Transverse colon (tissue), 4 donors: ENCODE data around the gene MYOCD. TPM values are rescaled to one million over a fixed set of nuclear protein-coding genes. Genes with fewer than 3 reads are reported as not detected.

ENCODE experiments used
- DNase-seq: peaks from one replicate; pipeline ENCODE4 v3.0.0-alpha.2; 2019
- H3K27ac ChIP-seq, 4 donors: fragments of 200-600 bp; sonication (generic); 2 replicates each; pipeline ENCODE4 v1.5.1; 2016 to 2018; ENCODE audit warnings: inconsistent platforms in 4 of 4
- H3K27me3 ChIP-seq: fragments of 200-600 bp; sonication (generic); 2 replicates; pipeline ENCODE4 v1.5.1; 2017; ENCODE audit warnings: inconsistent platforms
- H3K36me3 ChIP-seq, 4 donors: fragments of 200-600 bp; sonication (generic); 2 replicates each; pipeline ENCODE4 v1.5.1; 2017 to 2019; ENCODE audit warnings: inconsistent platforms in 4 of 4
- H3K4me1 ChIP-seq, 4 donors: fragments of 200-600 bp; sonication (generic); 2 replicates each; pipeline ENCODE4 v1.5.1; 2017 to 2020; ENCODE audit warnings: inconsistent platforms in 4 of 4
- H3K4me3 ChIP-seq, 4 donors: fragments of 200-600 bp; sonication (generic); 1 replicate in 1 of 4; 2 replicates in 3 of 4; pipeline versions ENCODE4 v1.5.1 to v1.6.1; 2017 to 2019; ENCODE audit warnings: inconsistent platforms in 4 of 4
- H3K9me3 ChIP-seq, 2 donors: fragments of 200-600 bp; sonication (generic); 2 replicates each; pipeline ENCODE4 v1.5.1; 2017 to 2019; ENCODE audit warnings: inconsistent platforms in 2 of 2
- EP300 ChIP-seq: sonication (generic); formaldehyde crosslinking; IDR thresholded peaks from one replicate; pipeline ENCODE4 v1.6.1; 2017; ENCODE audit warnings: antibody characterized with exemption, low read depth
- POLR2A ChIP-seq: fragments of 450-650 bp; IDR thresholded peaks from one replicate; pipeline ENCODE4 v1.6.1; 2016; ENCODE audit warnings: antibody characterized with exemption, mild to moderate bottlenecking, moderate library complexity
- POLR2AphosphoS5 ChIP-seq, 3 donors: sonication (generic); formaldehyde crosslinking; IDR thresholded peaks; one replicate each; pipeline ENCODE4 v1.6.1; 2016; ENCODE audit warnings: antibody characterized with exemption in 3 of 3
- WGBS, 2 donors: methylation state at CpG; one replicate each; pipeline ENCODE4 v1.1.5; 2018; ENCODE audit warnings: low coverage in 1 of 2; 5-methylcytosine and 5-hydroxymethylcytosine counted together
- in situ Hi-C, 4 donors: fragments of 200-750 bp; cut with MboI; loops; one replicate each; pipeline versions ENCODE4 v1.15.0 to v1.15.1; 2017; ENCODE audit warnings: low sequenced_read_pairs in 3 of 4, low pct_ligation_motif_present in 1 of 4, low pct_unique_long_range_greater_than_20kb in 1 of 4
- intact Hi-C: fragments of 100-400 bp; cut with DNase I; formaldehyde crosslinking; loops from one replicate; pipeline ENCODE4 v1.15.1; 2023; ENCODE audit warnings: low total_unique reads
- total RNA-seq, 4 donors: library from RNA; depleted of rRNA; stranded (reverse); fragments of >200 nt; gene quantifications; one replicate each; pipeline ENCODE4 v1.1.0, GENCODE V29; 2016
- TF ChIP-seq, protein P1 (sequence below), 5 experiments: fragments of 200-600 bp in 3 of 5; fragments of 450-650 bp in 2 of 5; sonication (generic) in 3 of 5; IDR thresholded peaks; 1 replicate in 2 of 5; 2 replicates in 3 of 5; pipeline ENCODE4 v1.5.1; 2016 to 2017; ENCODE audit warnings: antibody characterized with exemption in 5 of 5, inconsistent platforms in 3 of 5, mild to moderate bottlenecking in 2 of 5, moderate library complexity in 1 of 5

MYOCD gene
- total RNA-seq, 4 donors from 2014 or later: 15.9 to 59.1 (median 35.0) TPM

DNA sequence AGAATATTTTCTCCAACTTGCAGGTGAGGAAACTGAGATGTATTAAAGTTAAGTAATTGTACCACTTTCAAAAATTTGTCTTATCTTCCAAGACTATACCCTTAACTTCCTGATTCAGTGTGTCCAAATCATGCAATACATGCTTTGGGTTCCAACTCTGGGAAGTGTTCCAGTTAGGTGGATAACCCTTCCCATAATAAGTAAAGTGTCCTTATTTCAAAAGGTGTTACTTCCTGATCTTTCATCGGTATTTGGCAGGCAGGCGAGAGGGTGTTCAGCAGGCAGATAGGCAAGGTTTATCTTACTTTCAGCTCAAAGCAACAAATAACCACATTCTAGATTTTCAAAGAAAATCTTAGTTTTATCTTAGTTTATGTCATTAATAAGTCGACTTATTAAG is 77.4 kb downstream of the MYOCD start:
- H3K27ac ChIP-seq: peak overlapping the region in 1 of 4 donors; percentile 3
- DNase-seq: no peak
- in situ Hi-C loops: loop anchor here in 1 of 4 donors (25.0 kb wide), 1 partner anchor 556 kb away; no protein-coding TSS in a partner anchor

DNA sequence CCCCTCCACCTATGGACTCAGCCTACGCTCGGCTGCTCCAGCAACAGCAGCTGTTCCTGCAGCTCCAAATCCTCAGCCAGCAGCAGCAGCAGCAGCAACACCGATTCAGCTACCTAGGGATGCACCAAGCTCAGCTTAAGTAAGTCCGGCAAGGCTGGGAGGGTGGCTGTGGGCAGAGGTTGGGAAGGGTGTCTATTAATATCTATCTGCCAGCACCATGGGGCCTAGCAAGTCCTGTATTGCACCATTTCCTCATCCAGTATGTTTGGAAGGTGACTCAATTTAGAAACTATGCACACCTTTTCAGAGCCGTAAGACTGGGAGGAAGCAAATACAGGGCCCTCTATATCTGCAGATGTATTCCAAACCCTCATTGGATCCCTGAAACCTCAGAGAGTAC is 78.6 kb downstream of the MYOCD start:
- in situ Hi-C loops (loop anchor here in 1 of 4 donors (25.0 kb wide), 1 partner anchor 557 kb away; no protein-coding TSS in a partner anchor), intact Hi-C loops (loop anchor here (5.0 kb wide), 1 partner anchor 487 kb away; no protein-coding TSS in a partner anchor)
- Histone ChIP-seq H3K4me1 (peaks cover 4 to 20% (median 7%) of the 10 kb centered on the region in 4 donors), H3K36me3 (no peaks in the 10 kb centered on the region), H3K27me3 (no peaks in the 10 kb centered on the region), H3K4me3 (no peak overlapping the region), H3K27ac (no peak overlapping the region), H3K9me3 (no peaks in the 10 kb centered on the region)
- WGBS, 2 donors: 80 to 81% methylated on average over 1 to 5 of the region's 5 CpGs
- DNase-seq: no peak
- TF ChIP-seq POLR2AphosphoS5 (IDR thresholded peaks at IDR 0.05) (no peak), POLR2A (no peak)

More for the DNA sequence above, 77.4 kb downstream of the MYOCD start:
- H3K4me1 ChIP-seq: peaks cover 4 to 20% (median 7%) of the 10 kb centered on the region in 4 donors
- H3K9me3 ChIP-seq: no peaks in the 10 kb centered on the region
- no peak overlapping the region for H3K4me3 ChIP-seq
- WGBS, 2 donors: 38 to 66% methylated on average over 3 of the region's 3 CpGs
- no peaks in the 10 kb centered on the region for H3K36me3 ChIP-seq
- intact Hi-C loops: loop anchor here (5.0 kb wide), 1 partner anchor 486 kb away; no protein-coding TSS in a partner anchor
- H3K27me3 ChIP-seq: no peaks in the 10 kb centered on the region
- TF ChIP-seq POLR2AphosphoS5 (IDR thresholded peaks at IDR 0.05) (peak in 1 of 3 donors; percentile 15), EP300 (no peak)

GRCh38 chr17:12744786-12745185 is 79.1 kb downstream of the MYOCD start:
- Histone ChIP-seq H3K4me1 (peaks cover 4 to 20% (median 7%) of the 10 kb centered on the region in 4 donors), H3K36me3 (no peaks in the 10 kb centered on the region), H3K27me3 (no peaks in the 10 kb centered on the region), H3K9me3 (no peaks in the 10 kb centered on the region), H3K4me3 (no peak overlapping the region), H3K27ac (no peak overlapping the region)
- WGBS, 2 donors: 90 to 91% methylated on average over 1 of the region's 1 CpG
- intact Hi-C loops (loop anchor here (5.0 kb wide), 1 partner anchor 487 kb away; no protein-coding TSS in a partner anchor), in situ Hi-C loops (loop anchor here in 1 of 4 donors (25.0 kb wide), 1 partner anchor 557 kb away; no protein-coding TSS in a partner anchor)
- no peak for DNase-seq
- TF ChIP-seq, protein P1, sequence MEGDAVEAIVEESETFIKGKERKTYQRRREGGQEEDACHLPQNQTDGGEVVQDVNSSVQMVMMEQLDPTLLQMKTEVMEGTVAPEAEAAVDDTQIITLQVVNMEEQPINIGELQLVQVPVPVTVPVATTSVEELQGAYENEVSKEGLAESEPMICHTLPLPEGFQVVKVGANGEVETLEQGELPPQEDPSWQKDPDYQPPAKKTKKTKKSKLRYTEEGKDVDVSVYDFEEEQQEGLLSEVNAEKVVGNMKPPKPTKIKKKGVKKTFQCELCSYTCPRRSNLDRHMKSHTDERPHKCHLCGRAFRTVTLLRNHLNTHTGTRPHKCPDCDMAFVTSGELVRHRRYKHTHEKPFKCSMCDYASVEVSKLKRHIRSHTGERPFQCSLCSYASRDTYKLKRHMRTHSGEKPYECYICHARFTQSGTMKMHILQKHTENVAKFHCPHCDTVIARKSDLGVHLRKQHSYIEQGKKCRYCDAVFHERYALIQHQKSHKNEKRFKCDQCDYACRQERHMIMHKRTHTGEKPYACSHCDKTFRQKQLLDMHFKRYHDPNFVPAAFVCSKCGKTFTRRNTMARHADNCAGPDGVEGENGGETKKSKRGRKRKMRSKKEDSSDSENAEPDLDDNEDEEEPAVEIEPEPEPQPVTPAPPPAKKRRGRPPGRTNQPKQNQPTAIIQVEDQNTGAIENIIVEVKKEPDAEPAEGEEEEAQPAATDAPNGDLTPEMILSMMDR (IDR thresholded peaks at IDR 0.05): no peak
- TF ChIP-seq EP300: no peak
- no peak for TF ChIP-seq POLR2A
- no peak for TF ChIP-seq POLR2AphosphoS5 (IDR thresholded peaks at IDR 0.05)

GRCh38 chr17:12745486-12745885 is 79.8 kb downstream of the MYOCD start:
- intact Hi-C loops: no loop called here
- Histone ChIP-seq H3K27ac (no peak overlapping the region), H3K27me3 (no peaks in the 10 kb centered on the region), H3K4me1 (peaks cover 4 to 20% (median 7%) of the 10 kb centered on the region in 4 donors), H3K36me3 (no peaks in the 10 kb centered on the region), H3K4me3 (no peak overlapping the region), H3K9me3 (no peaks in the 10 kb centered on the region)
- 59% methylated on average over 7 of the region's 7 CpGs; no CpG with 5 or more reads in 1 of the 2 donors for whole genome bisulfite sequencing, 2 donors
- in situ Hi-C loops: loop anchor here in 1 of 4 donors (25.0 kb wide), 1 partner anchor 558 kb away; no protein-coding TSS in a partner anchor
- no peak for DNase-seq
- TF ChIP-seq, protein P1 (IDR thresholded peaks at IDR 0.05): no peak

GRCh38 chr17:12756786-12757185 is 91.1 kb downstream of the MYOCD start:
- in situ Hi-C loops: loop anchor here in 1 of 4 donors (25.0 kb wide), 1 partner anchor 256 kb away; the partner anchor contains the start of gene ELAC2
- H3K27ac ChIP-seq: no peak overlapping the region
- DNase-seq: no peak
- no peaks in the 10 kb centered on the region for H3K27me3 ChIP-seq
- H3K36me3 ChIP-seq: no peaks in the 10 kb centered on the region
- TF ChIP-seq EP300: no peak
- TF ChIP-seq POLR2AphosphoS5 (IDR thresholded peaks at IDR 0.05): no peak
- TF ChIP-seq, protein P1 (IDR thresholded peaks at IDR 0.05): no peak
- TF ChIP-seq POLR2A: no peak
- H3K4me3 ChIP-seq: no peak overlapping the region
- H3K9me3 ChIP-seq: no peaks in the 10 kb centered on the region
- no peaks in the 10 kb centered on the region for H3K4me1 ChIP-seq
- intact Hi-C loops: no loop called here
